Measurements from ENCODE around the gene TBXAS1.

TBXAS1 gene

GRCh38 chr7:140034421-140034820 is 205.4 kb downstream of the TBXAS1 start:
- no peaks in the 10 kb centered on the region for H3K9me2 ChIP-seq (replicated peaks; ENCODE audit: insufficient read depth, low read length)
- H3K4me2 ChIP-seq (ENCODE audit: low read depth, low read length): no peak overlapping the region
- H3K27ac ChIP-seq (ENCODE audit: low read length): no peak overlapping the region
- H3K4me1 ChIP-seq (ENCODE audit: low read length): no peaks in the 10 kb centered on the region
- no peaks in the 10 kb centered on the region for H3K9me3 ChIP-seq (replicated peaks; ENCODE audit: insufficient read depth, low read length)
- no peaks in the 10 kb centered on the region for H3K79me2 ChIP-seq (ENCODE audit: low read length)
- no peak for DNase-seq
- TF ChIP-seq EZH2 (optimal IDR thresholded peaks at IDR 0.05; ENCODE audit: low read depth, low read length): no peak
- TF ChIP-seq EZH2phosphoT487 (IDR thresholded peaks at IDR 0.05; ENCODE audit: low read length): no peak
- TF ChIP-seq, protein P1, sequence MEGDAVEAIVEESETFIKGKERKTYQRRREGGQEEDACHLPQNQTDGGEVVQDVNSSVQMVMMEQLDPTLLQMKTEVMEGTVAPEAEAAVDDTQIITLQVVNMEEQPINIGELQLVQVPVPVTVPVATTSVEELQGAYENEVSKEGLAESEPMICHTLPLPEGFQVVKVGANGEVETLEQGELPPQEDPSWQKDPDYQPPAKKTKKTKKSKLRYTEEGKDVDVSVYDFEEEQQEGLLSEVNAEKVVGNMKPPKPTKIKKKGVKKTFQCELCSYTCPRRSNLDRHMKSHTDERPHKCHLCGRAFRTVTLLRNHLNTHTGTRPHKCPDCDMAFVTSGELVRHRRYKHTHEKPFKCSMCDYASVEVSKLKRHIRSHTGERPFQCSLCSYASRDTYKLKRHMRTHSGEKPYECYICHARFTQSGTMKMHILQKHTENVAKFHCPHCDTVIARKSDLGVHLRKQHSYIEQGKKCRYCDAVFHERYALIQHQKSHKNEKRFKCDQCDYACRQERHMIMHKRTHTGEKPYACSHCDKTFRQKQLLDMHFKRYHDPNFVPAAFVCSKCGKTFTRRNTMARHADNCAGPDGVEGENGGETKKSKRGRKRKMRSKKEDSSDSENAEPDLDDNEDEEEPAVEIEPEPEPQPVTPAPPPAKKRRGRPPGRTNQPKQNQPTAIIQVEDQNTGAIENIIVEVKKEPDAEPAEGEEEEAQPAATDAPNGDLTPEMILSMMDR (IDR thresholded peaks at IDR 0.05; ENCODE audit: low read length): no peak
- no peak overlapping the region for H3K4me3 ChIP-seq (ENCODE audit: low read length)
- H3K9ac ChIP-seq (ENCODE audit: low read length): no peak overlapping the region
- no peak overlapping the region for H2AFZ ChIP-seq (ENCODE audit: low read length)
- no peaks in the 10 kb centered on the region for H3K36me3 ChIP-seq (replicated peaks; ENCODE audit: insufficient read depth, low read length)
- H3F3A ChIP-seq (ENCODE audit: insufficient read depth, low read length): no peaks in the 10 kb centered on the region
- no peaks in the 10 kb centered on the region for H3K27me3 ChIP-seq (replicated peaks; ENCODE audit: insufficient read depth, low read length)
- H4K20me1 ChIP-seq (ENCODE audit: insufficient read depth, low read length): no peaks in the 10 kb centered on the region

DNA sequence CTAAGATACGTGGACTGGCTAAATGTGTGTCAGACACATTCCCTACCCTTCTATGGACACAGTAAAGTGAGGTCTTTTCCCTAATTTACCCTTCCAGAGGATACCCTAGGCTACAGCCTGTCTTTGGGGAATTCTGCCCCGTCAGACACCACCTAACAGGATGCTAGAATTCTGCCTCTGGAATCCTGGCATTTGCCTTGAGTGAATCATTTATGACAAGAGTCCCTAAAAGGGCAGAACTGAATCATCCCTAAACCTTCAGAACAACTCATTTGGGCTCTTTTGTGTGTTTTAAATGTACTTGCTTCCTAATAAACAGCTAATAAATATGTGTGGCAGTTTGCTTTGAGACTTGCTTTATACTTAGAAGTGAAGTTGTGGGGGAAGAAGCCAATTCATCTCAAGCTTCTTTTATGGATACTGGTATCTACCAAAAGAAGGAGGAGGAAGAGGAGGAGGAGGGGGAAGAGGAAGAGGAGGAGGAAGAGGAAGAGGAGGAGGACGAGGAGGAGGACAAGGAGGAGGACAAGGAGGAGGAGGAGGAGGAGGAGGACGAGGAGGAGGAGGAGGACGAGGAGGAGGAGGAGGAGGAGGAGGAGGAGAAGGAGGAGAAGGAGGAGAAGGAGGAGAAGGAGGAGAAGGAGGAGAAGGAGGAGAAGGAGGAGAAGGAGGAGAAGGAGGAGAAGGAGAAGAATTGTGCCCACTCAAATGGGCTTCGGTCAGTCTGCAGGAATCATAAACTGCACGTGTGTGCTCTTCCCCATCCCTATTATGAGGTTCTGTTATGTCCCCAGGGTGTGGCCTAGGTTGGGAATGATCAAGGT is 206.5 kb downstream of the TBXAS1 start:
- DNase-seq: no peak
- Histone ChIP-seq H3K9me3 (replicated peaks; ENCODE audit: insufficient read depth, low read length) (no peaks in the 10 kb centered on the region), H3K27ac (ENCODE audit: low read length) (no peak overlapping the region), H3F3A (ENCODE audit: insufficient read depth, low read length) (no peaks in the 10 kb centered on the region), H3K4me1 (ENCODE audit: low read length) (no peaks in the 10 kb centered on the region), H3K27me3 (replicated peaks; ENCODE audit: insufficient read depth, low read length) (no peaks in the 10 kb centered on the region), H3K79me2 (ENCODE audit: low read length) (no peaks in the 10 kb centered on the region), H3K4me3 (ENCODE audit: low read length) (no peak overlapping the region), H3K4me2 (ENCODE audit: low read depth, low read length) (no peak overlapping the region), H3K9ac (ENCODE audit: low read length) (no peak overlapping the region), H2AFZ (ENCODE audit: low read length) (no peak overlapping the region), H3K36me3 (replicated peaks; ENCODE audit: insufficient read depth, low read length) (no peaks in the 10 kb centered on the region), H4K20me1 (ENCODE audit: insufficient read depth, low read length) (no peaks in the 10 kb centered on the region), H3K9me2 (replicated peaks; ENCODE audit: insufficient read depth, low read length) (no peaks in the 10 kb centered on the region)
- TF ChIP-seq EZH2 (optimal IDR thresholded peaks at IDR 0.05; ENCODE audit: low read depth, low read length) (no peak), EZH2phosphoT487 (IDR thresholded peaks at IDR 0.05; ENCODE audit: low read length) (no peak)
- TF ChIP-seq, protein P1 (IDR thresholded peaks at IDR 0.05; ENCODE audit: low read length): no peak

DNA sequence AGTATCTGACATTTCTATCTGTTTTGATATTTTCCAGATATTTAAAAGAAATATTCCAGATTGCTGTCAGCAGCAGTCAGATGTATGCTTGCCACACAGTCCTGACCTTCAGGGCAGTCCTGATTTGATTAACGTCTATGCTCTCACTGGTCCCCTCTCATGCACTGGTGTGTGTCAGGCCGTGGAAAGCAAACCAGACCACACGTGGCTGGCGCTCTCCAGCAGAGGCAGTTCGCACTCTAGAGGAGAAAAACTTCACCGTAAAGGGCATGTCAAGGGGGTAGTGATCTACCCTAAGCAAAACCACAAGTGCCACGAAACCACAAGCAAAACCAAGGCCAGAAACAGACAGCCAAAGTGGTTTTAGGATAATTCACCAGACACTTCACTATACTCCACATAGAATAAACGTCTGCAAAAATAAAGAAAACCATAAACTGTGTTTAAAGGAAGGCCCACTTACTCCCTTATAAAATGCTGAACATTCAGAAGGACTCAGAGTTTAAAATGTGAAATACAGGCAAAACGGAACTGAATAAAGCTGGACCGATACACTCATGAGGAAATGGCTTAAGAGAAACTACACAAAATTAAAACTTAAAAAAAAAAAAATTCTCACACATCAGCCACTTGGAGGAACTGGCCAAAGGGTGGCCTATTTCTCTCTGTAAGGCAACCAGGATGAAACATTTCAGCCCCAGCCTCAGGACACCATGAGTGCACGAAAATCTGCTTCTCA is 207.3 kb downstream of the TBXAS1 start:
- Histone ChIP-seq H3K36me3 (replicated peaks; ENCODE audit: insufficient read depth, low read length) (no peaks in the 10 kb centered on the region), H3K27me3 (replicated peaks; ENCODE audit: insufficient read depth, low read length) (no peaks in the 10 kb centered on the region), H3K4me2 (ENCODE audit: low read depth, low read length) (no peak overlapping the region), H3K9me3 (replicated peaks; ENCODE audit: insufficient read depth, low read length) (no peaks in the 10 kb centered on the region), H2AFZ (ENCODE audit: low read length) (no peak overlapping the region), H3F3A (ENCODE audit: insufficient read depth, low read length) (no peaks in the 10 kb centered on the region), H3K27ac (ENCODE audit: low read length) (no peak overlapping the region), H4K20me1 (ENCODE audit: insufficient read depth, low read length) (no peaks in the 10 kb centered on the region), H3K4me3 (ENCODE audit: low read length) (no peak overlapping the region), H3K9me2 (replicated peaks; ENCODE audit: insufficient read depth, low read length) (no peaks in the 10 kb centered on the region), H3K4me1 (ENCODE audit: low read length) (no peaks in the 10 kb centered on the region), H3K79me2 (ENCODE audit: low read length) (no peaks in the 10 kb centered on the region), H3K9ac (ENCODE audit: low read length) (no peak overlapping the region)
- no peak for DNase-seq
- TF ChIP-seq, protein P1 (IDR thresholded peaks at IDR 0.05; ENCODE audit: low read length): no peak
- TF ChIP-seq EZH2phosphoT487 (IDR thresholded peaks at IDR 0.05; ENCODE audit: low read length): no peak
- TF ChIP-seq EZH2 (optimal IDR thresholded peaks at IDR 0.05; ENCODE audit: low read depth, low read length): no peak
